B cell (primary cell): ENCODE data around the gene PIAS4. TPM values are rescaled to one million over a fixed set of nuclear protein-coding genes. Genes with fewer than 3 reads are reported as not detected.

Experiments used
- ATAC-seq: fragments of 200-7000 bp; cut with Tn5 transposase; one replicate; pipeline ENCODE4 v1.10.0; 2021; ENCODE audit warnings: low read depth, mild to moderate bottlenecking, moderate number of reproducible peaks, moderate library complexity
- CTCF ChIA-PET: fragments of 350-600 bp; sonication (Branson Sonifier 250); formaldehyde crosslinking; loops from one replicate; lab custom pipeline; 2021; ENCODE audit warnings: antibody characterized with exemption, inconsistent platforms; lab: Charles Lee
- POLR2A ChIA-PET: fragments of 350-600 bp; sonication (Branson Sonifier 250); formaldehyde crosslinking; loops from one replicate; lab custom pipeline; 2021; ENCODE audit warnings: antibody characterized with exemption; lab: Charles Lee
- DNase-seq: peaks from one replicate; pipeline ENCODE4 v3.0.0; 2013
- H2AFZ ChIP-seq: 2 replicates; pipeline ENCODE4 v1.6.1; 2012; ENCODE audit warnings: mild to moderate bottlenecking, low read depth, low read length; ENCODE audit not compliant: insufficient read depth, poor library complexity, severe bottlenecking
- H3K27ac ChIP-seq, 2 donors: 1 replicate in 1 of 2; 2 replicates in 1 of 2; pipeline ENCODE4 v1.5.1; 2012 to 2013; ENCODE audit warnings: low read length in 2 of 2, mild to moderate bottlenecking in 2 of 2, moderate library complexity in 1 of 2
- H3K27me3 ChIP-seq, 4 experiments: fragments of 200-600 bp in 1 of 4; sonication (generic) in 1 of 4; replicated peaks in 1 of 4; 1 replicate in 2 of 4; 2 replicates in 2 of 4; pipeline versions ENCODE4 v1.6.1 to v1.7.0; 2013 to 2016; ENCODE audit warnings: low read length in 3 of 4, mild to moderate bottlenecking in 2 of 4, mixed read lengths in 1 of 4, moderate library complexity in 1 of 4; ENCODE audit not compliant: insufficient read depth in 4 of 4, control insufficient read depth in 3 of 4; ENCODE audit errors: control extremely low read depth in 1 of 4
- H3K36me3 ChIP-seq, 2 experiments: replicated peaks in 1 of 2; 1 replicate in 1 of 2; 2 replicates in 1 of 2; pipeline versions ENCODE4 v1.6.1 to v1.7.1; 2013; ENCODE audit warnings: low read length in 1 of 2; ENCODE audit not compliant: insufficient read depth in 2 of 2, control insufficient read depth in 1 of 2; ENCODE audit errors: control extremely low read depth in 1 of 2, extremely low read depth in 1 of 2
- H3K4me1 ChIP-seq, 2 donors: fragments of 200-600 bp in 1 of 2; sonication (generic) in 1 of 2; 1 replicate in 1 of 2; 2 replicates in 1 of 2; pipeline versions ENCODE4 v1.5.1 to v1.6.1; 2013 to 2017; ENCODE audit warnings: low read length in 2 of 2; ENCODE audit not compliant: control insufficient read depth in 2 of 2, insufficient read depth in 2 of 2
- H3K4me2 ChIP-seq: replicated peaks from 2 replicates; pipeline ENCODE3; 2012; ENCODE audit warnings: mild to moderate bottlenecking, low read depth, low read length; ENCODE audit not compliant: poor library complexity, severe bottlenecking
- H3K4me3 ChIP-seq, 5 experiments: fragments of 200-600 bp in 1 of 5; sonication (generic) in 1 of 5; 1 replicate in 3 of 5; 2 replicates in 2 of 5; pipeline versions ENCODE4 v1.5.1 to v1.7.0; 2011 to 2016; ENCODE audit warnings: low read length in 4 of 5, mild to moderate bottlenecking in 4 of 5, low read depth in 2 of 5, control low read depth in 1 of 5, moderate library complexity in 1 of 5; ENCODE audit not compliant: insufficient read depth in 1 of 5; ENCODE audit errors: control extremely low read depth in 1 of 5, extremely low read depth in 1 of 5
- H3K79me2 ChIP-seq: fragments of 200-600 bp; sonication (generic); one replicate; pipeline ENCODE4 v1.6.0; 2016; ENCODE audit warnings: low read length; ENCODE audit not compliant: control insufficient read depth, insufficient read depth
- H3K9ac ChIP-seq: fragments of 200-600 bp; sonication (generic); 2 replicates; pipeline ENCODE4 v1.6.1; 2017; ENCODE audit warnings: mild to moderate bottlenecking, low read length, moderate library complexity
- H3K9me3 ChIP-seq, 3 donors: one replicate each; pipeline versions ENCODE4 v1.6.1 to v1.7.1; 2013; ENCODE audit warnings: low read length in 2 of 3; ENCODE audit not compliant: control insufficient read depth in 2 of 3, insufficient read depth in 1 of 3; ENCODE audit errors: control extremely low read depth in 1 of 3
- H4K20me1 ChIP-seq: 2 replicates; pipeline ENCODE4 v1.6.0; 2012; ENCODE audit warnings: mild to moderate bottlenecking, low read length; ENCODE audit not compliant: insufficient read depth, control insufficient read depth, poor library complexity, severe bottlenecking
- H3K27ac Mint-ChIP-seq: one replicate; pipeline ENCODE4 v1.8.0; 2021; ENCODE audit warnings: mixed read lengths
- H3K27me3 Mint-ChIP-seq: one replicate; pipeline ENCODE4 v1.8.0; 2021; ENCODE audit warnings: mixed read lengths
- H3K4me1 Mint-ChIP-seq: one replicate; pipeline ENCODE4 v1.8.0; 2021; ENCODE audit warnings: mixed read lengths
- H3K4me3 Mint-ChIP-seq: one replicate; pipeline ENCODE4 v1.8.0; 2021; ENCODE audit warnings: mixed read lengths
- H3K9me3 Mint-ChIP-seq: one replicate; pipeline ENCODE4 v1.8.0; 2022; ENCODE audit warnings: mixed read lengths; ENCODE audit not compliant: insufficient read depth
- EZH2 ChIP-seq: IDR thresholded peaks from 2 replicates; pipeline ENCODE4 v1.6.1; 2012; ENCODE audit warnings: borderline replicate concordance, low read depth, mild to moderate bottlenecking, moderate library complexity, low read length; ENCODE audit not compliant: insufficient read depth, poor library complexity, severe bottlenecking
- WGBS: methylation state at CpG from one replicate; pipeline ENCODE4 v1.1.5; 2013; ENCODE audit warnings: missing lambda C conversion rate; ENCODE audit not compliant: insufficient coverage; 5-methylcytosine and 5-hydroxymethylcytosine counted together
- intact Hi-C: fragments of 100-400 bp; cut with micrococcal nuclease; formaldehyde crosslinking; loops from one replicate; pipeline ENCODE4 v1.10.0; 2022
- polyA plus RNA-seq: library from polyadenylated mRNA; depleted of rRNA; stranded (reverse); fragments of >200 nt; gene quantifications from 2 replicates; pipeline ENCODE4 v1.2.3, GENCODE V29; 2012
- total RNA-seq, 2 donors: library from RNA; stranded (reverse); fragments of 120-200 nt in 1 of 2; gene quantifications; 1 replicate in 1 of 2; 2 replicates in 1 of 2; pipeline versions ENCODE4 v1.2.3 to v1.2.4, GENCODE V29; 2013 to 2022
- TF ChIP-seq, protein P1 (sequence below): fragments of 200-600 bp; IDR thresholded peaks from one replicate; pipeline ENCODE4 v1.8.0; 2022; ENCODE audit warnings: antibody characterized with exemption, mild to moderate bottlenecking

The PIAS4 gene
- total and polyA plus RNA-seq, 2 donors (not counting 1 experiment from before 2014, with no cell fraction given): 13.7 to 56.8 TPM

GRCh38 chr19:4086411-4086867 is 78.9 kb downstream of the PIAS4 start:
- no peak overlapping the region for H3K4me3 Mint-ChIP-seq
- intact Hi-C loops: no loop called here
- no peak overlapping the region for H3K27ac ChIP-seq

More at GRCh38 chr19:4086411-4086867, 78.9 kb downstream of the PIAS4 start:
- Histone ChIP-seq H4K20me1 (no peaks in the 10 kb centered on the region), H3K79me2 (no peaks in the 10 kb centered on the region), H3K4me3 (no peak overlapping the region), H3K36me3 (peaks cover 0 to 3% of the 10 kb centered on the region in 2 experiments), H3K27me3 (no peaks in the 10 kb centered on the region), H3K4me1 (peaks cover 33 to 39% of the 10 kb centered on the region in 2 donors), H3K9ac (no peak overlapping the region), H3K9me3 (peaks cover 0 to 4% (median 0%) of the 10 kb centered on the region in 3 donors), H3K4me2 (no peak overlapping the region), H2AFZ (no peak overlapping the region)
- no peaks in the 10 kb centered on the region for H3K27me3 Mint-ChIP-seq
- TF ChIP-seq, protein P1, sequence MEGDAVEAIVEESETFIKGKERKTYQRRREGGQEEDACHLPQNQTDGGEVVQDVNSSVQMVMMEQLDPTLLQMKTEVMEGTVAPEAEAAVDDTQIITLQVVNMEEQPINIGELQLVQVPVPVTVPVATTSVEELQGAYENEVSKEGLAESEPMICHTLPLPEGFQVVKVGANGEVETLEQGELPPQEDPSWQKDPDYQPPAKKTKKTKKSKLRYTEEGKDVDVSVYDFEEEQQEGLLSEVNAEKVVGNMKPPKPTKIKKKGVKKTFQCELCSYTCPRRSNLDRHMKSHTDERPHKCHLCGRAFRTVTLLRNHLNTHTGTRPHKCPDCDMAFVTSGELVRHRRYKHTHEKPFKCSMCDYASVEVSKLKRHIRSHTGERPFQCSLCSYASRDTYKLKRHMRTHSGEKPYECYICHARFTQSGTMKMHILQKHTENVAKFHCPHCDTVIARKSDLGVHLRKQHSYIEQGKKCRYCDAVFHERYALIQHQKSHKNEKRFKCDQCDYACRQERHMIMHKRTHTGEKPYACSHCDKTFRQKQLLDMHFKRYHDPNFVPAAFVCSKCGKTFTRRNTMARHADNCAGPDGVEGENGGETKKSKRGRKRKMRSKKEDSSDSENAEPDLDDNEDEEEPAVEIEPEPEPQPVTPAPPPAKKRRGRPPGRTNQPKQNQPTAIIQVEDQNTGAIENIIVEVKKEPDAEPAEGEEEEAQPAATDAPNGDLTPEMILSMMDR: no peak
- TF ChIP-seq EZH2: no peak
- ATAC-seq (no peak), DNase-seq (no peak)
- H3K27ac Mint-ChIP-seq: peak overlapping the region; percentile 56
- H3K9me3 Mint-ChIP-seq: no peaks in the 10 kb centered on the region
- ChIA-PET CTCF (interaction anchor here (1.8 kb wide), 1 partner anchor 53 kb away, joined by 4 read pairs; no protein-coding TSS in a partner anchor), POLR2A (no interaction called here)
- 96% methylated on average over 12 of the region's 17 CpGs for WGBS
- H3K4me1 Mint-ChIP-seq: peaks cover 26% of the 10 kb centered on the region
